Activated CD4-positive, alpha-beta T cell treated with anti-CD3 and anti-CD28 coated beads, Interleukin-2, amount 10 ng/mL, durations not matched to agents 24 days and 14 days (primary cell): ENCODE measurements around the gene ENTREP1. TPM values are rescaled to one million over a fixed set of nuclear protein-coding genes. Genes with fewer than 3 reads are reported as not detected.
"Not testable (repeated sequence)": the region's sequence is repeated elsewhere in the genome, so short reads cannot be mapped to it uniquely, and the experiment has no call there.

ENCODE experiments used
- DNase-seq: peaks from one replicate; pipeline ENCODE4 v3.0.0; 2022
- H3K27ac Mint-ChIP-seq: one replicate; pipeline ENCODE4 v1.8.0; 2022; ENCODE audit warnings: mild to moderate bottlenecking, mixed read lengths
- H3K27me3 Mint-ChIP-seq: one replicate; pipeline ENCODE4 v1.8.0; 2022; ENCODE audit warnings: mixed read lengths
- H3K36me3 Mint-ChIP-seq: one replicate; pipeline ENCODE4 v1.8.0; 2022; ENCODE audit warnings: low read depth, mild to moderate bottlenecking, mixed read lengths
- H3K4me1 Mint-ChIP-seq: one replicate; pipeline ENCODE4 v1.8.0; 2021; ENCODE audit warnings: mixed read lengths
- H3K4me3 Mint-ChIP-seq: one replicate; pipeline ENCODE4 v1.8.0; 2022; ENCODE audit warnings: mild to moderate bottlenecking, moderate library complexity, mixed read lengths
- H3K9me3 Mint-ChIP-seq: one replicate; pipeline ENCODE4 v1.8.0; 2021; ENCODE audit warnings: mixed read lengths
- intact Hi-C: fragments of 100-400 bp; cut with micrococcal nuclease; formaldehyde crosslinking; loops from one replicate; pipeline ENCODE4 v1.15.1; 2023
- total RNA-seq: library from RNA; stranded (reverse); gene quantifications from 2 replicates; pipeline ENCODE4 v1.2.3, GENCODE V29; 2022

The ENTREP1 gene
- total RNA-seq, 1 donor from 2014 or later = not detected

DNA sequence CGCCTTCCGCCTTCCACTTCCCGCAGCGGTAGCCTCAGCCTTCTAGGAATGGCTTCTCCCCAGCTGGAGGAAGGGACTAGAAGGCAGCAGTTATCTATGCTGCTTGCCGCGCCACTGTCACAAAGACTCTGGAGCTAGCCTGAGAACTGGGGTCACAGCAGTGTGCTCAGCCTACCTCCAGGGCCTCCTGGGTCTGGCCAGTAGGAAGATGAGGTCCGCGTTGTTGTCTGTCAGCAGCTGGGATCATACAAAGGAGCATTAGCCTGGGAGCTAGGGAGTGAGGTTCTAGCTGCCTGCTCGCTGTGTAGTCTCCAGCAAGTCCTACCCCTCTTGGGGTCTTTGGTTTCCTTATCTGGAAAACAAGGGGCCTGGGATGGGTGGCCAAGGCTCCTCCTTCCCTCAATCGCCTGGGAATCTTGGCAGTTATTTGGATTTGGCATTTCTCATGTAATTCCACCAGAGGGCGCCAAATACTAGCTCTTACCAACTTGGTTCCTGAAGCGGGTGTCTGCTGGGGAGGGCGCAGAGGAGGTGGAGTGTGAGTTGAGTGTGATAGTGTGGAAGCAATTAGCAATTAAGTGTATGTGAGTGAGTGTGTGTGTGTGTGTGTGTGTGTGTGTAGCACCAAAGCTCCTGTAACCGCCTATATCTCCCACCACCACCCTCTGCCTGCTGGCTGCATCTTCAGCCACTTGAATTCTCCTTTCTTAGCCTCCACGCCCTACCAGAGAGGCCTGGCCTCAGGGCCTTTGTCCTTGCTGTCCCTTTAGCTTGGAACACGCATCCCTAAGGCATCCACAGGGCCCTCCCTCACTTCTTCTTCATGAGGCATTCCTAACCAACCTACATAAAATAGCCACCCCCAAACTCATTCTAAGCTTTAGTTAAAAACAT lies 97.1 kb downstream of the ENTREP1 start:
- peak; percentile 83 for DNase-seq
- intact Hi-C loops = loop anchor here (2.0 to 5.0 kb wide), 3 partner anchors 250 to 690 kb away; partner anchors contain the start of gene APBA1
- no peaks in the 10 kb centered on the region for H3K36me3 Mint-ChIP-seq
- peaks cover 9% of the 10 kb centered on the region for H3K27me3 Mint-ChIP-seq
- peaks cover 2% of the 10 kb centered on the region for H3K4me1 Mint-ChIP-seq
- no peaks in the 10 kb centered on the region for H3K9me3 Mint-ChIP-seq
- H3K27ac Mint-ChIP-seq = no peak overlapping the region
- H3K4me3 Mint-ChIP-seq = no peak overlapping the region

DNA sequence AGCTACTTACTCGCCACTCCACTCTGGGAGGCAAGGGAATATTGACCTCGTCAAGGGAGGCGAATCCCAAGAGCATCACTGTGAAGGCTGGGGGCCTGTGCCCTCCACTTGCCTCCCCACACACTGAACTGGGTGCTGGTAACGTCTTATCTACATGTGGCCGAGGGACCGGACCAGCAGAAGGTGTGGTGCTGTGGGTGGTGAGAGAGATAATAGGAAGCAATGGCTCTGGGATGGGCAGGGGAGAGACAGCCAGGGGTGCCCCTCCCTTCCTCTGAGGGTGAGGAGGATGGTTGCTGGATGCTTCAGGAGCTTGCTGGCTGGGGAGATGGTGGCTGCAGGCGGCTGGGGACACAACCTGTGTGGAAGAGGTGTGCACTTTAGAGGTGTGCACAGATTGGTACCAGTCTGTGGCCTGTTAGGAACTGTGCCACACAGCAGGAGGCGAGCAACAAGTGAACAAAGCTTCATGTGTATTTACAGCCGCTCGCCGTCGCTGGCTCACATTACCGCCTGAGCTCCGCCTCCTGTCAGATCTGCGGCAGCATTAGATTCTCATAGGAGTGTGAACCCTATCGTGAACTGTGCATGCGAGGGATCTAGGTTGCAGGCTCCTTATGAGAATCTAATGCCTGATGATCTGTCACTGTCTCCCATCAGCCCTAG lies 100.3 kb downstream of the ENTREP1 start:
- Mint-ChIP-seq H3K27ac (no peak overlapping the region), H3K27me3 (peaks cover 3% of the 10 kb centered on the region), H3K36me3 (no peaks in the 10 kb centered on the region), H3K4me3 (no peak overlapping the region), H3K4me1 (peaks cover 2% of the 10 kb centered on the region), H3K9me3 (no peaks in the 10 kb centered on the region)
- no peak for DNase-seq
- intact Hi-C loops = no loop called here

DNA sequence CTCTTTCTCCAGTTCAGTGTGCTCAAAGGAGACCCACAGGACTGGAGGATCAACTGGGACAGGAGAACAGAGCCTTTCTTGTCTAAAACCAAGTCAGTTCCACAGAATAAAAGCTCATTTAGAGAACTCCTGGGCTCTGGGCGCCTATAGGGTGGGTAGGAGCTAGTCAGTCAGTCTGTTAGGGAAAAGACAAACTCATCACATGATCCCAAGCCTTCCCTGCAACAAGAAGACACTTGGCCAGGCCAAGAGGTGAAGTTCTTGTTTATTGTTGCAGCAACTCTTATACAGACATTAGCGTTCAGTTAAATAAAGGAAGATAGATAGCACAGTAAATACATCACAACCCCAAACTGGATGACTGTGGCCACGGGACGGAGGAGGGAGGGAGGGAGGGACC lies 102.3 kb downstream of the ENTREP1 start:
- H3K27me3 Mint-ChIP-seq = no peaks in the 10 kb centered on the region
- no peaks in the 10 kb centered on the region for H3K9me3 Mint-ChIP-seq
- no peak overlapping the region for H3K27ac Mint-ChIP-seq
- DNase-seq = no peak
- no peak overlapping the region for H3K4me3 Mint-ChIP-seq
- H3K36me3 Mint-ChIP-seq = no peaks in the 10 kb centered on the region
- intact Hi-C loops = no loop called here
- peaks cover under 1% of the 10 kb centered on the region for H3K4me1 Mint-ChIP-seq

DNA sequence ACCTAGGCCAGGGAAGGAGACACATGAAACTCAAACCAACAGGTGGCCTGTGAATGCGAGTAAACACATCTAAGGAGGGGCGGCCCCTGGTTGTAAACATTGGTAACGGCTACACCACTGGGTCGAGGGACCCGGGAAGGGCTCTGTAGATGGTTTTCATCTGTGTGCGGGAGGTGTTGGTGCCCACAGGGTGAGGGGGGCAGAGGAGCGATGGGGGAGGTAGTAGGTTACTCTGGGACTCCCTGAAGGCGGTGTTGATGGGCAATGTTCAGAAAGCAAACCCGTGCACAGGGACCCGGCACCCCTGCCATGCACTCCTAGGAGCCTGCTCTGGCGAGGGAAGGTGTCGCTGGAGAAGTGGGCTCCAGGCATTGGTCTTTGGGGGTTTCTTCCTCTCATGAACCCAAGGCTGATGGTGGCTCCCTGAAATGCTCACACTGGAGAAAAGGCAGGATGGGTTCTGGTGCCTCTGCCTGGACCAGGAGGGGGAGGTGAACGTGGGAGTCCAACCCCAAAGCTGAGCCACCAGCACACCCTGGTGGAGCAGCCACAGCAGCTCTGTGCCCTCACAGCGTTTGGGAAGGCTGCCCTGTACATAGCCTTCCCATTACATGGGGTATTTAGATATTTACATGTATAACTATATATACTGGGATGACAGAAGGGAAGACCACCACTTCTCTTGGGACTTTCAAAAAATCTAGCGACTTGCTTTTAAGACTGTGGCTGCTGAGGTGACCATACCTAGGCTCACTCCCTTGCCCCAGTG lies 103.2 kb downstream of the ENTREP1 start:
- H3K4me1 Mint-ChIP-seq = no peaks in the 10 kb centered on the region
- H3K27ac Mint-ChIP-seq = no peak overlapping the region
- DNase-seq = no peak
- H3K9me3 Mint-ChIP-seq = no peaks in the 10 kb centered on the region
- H3K27me3 Mint-ChIP-seq = no peaks in the 10 kb centered on the region
- no peak overlapping the region for H3K4me3 Mint-ChIP-seq
- intact Hi-C loops = no loop called here
- no peaks in the 10 kb centered on the region for H3K36me3 Mint-ChIP-seq

GRCh38 chr9:69429281-69429680 lies 104.3 kb downstream of the ENTREP1 start:
- no peaks in the 10 kb centered on the region for H3K9me3 Mint-ChIP-seq
- no peaks in the 10 kb centered on the region for H3K36me3 Mint-ChIP-seq
- no peak overlapping the region for H3K4me3 Mint-ChIP-seq
- no peak overlapping the region for H3K27ac Mint-ChIP-seq
- intact Hi-C loops = no loop called here
- H3K4me1 Mint-ChIP-seq = no peaks in the 10 kb centered on the region
- DNase-seq = no peak
- no peaks in the 10 kb centered on the region for H3K27me3 Mint-ChIP-seq

DNA sequence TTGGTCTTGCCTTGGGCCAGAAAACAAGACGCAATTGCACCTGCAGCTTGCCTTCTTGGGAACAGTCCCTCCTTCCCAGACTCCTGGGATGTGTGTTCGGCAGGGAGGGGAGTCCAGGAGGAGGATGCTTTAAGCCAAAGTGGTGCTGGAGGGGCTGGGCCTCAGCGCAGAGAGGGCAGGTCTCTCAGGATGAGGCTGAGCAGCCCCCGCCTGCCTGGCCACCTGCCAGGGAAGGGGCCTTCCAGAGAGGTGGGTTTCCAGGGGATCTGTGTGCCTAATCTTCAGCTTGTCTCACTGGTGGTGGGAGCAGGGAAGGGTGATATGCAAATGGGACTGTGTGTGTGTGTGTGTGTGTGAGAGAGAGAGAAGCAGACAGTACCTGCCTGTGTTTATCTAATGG lies 105.2 kb downstream of the ENTREP1 start:
- H3K9me3 Mint-ChIP-seq = no peaks in the 10 kb centered on the region
- no peak overlapping the region for H3K27ac Mint-ChIP-seq
- no peaks in the 10 kb centered on the region for H3K4me1 Mint-ChIP-seq
- intact Hi-C loops = no loop called here
- no peak for DNase-seq
- no peaks in the 10 kb centered on the region for H3K27me3 Mint-ChIP-seq
- no peaks in the 10 kb centered on the region for H3K36me3 Mint-ChIP-seq
- H3K4me3 Mint-ChIP-seq = no peak overlapping the region

DNA sequence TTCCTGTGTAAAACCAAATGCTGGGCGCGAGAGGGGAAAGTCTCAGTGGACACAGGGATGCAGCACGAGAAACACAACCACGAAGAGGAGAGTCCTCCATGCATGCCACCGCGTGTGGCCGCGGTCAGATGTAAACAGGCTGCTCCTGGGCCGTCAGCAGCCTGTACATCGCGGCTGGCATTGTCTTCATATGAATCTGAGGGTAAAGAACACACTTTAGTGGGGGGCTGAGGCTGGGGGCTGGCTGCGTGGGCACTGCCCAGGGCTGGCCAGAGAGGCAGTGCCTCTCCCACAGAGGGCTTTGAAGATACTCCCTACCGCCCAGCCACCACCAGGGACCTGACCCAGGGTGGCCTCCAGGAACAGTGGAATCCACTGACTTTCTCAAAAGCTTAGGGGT lies 106.2 kb downstream of the ENTREP1 start:
- Mint-ChIP-seq H3K4me3 (no peak overlapping the region), H3K36me3 (no peaks in the 10 kb centered on the region), H3K4me1 (no peaks in the 10 kb centered on the region), H3K27me3 (no peaks in the 10 kb centered on the region), H3K9me3 (no peaks in the 10 kb centered on the region), H3K27ac (no peak overlapping the region)
- intact Hi-C loops = no loop called here
- no peak for DNase-seq

DNA sequence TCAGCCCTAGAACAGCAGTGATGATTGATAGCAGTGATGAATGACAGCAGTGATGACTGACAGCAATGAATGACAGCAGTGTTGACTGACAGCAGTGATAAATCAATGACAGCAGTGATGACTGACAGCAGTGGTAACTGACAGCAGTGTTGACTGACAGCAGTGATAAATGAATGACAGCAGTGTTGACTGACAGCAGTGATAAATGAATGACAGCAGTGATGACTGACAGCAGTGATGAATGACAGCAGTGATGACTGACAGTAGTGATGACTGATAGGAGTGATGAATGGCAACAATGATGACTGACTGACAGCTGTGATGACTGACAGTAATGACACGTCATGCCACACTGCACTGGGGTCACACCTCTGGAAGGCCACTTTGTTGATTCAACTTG lies 106.8 kb downstream of the ENTREP1 start:
- no peak for DNase-seq

GRCh38 chr9:69432623-69433022 lies 107.6 kb downstream of the ENTREP1 start:
- no peaks in the 10 kb centered on the region for H3K36me3 Mint-ChIP-seq
- DNase-seq = no peak
- no peak overlapping the region for H3K27ac Mint-ChIP-seq
- H3K4me1 Mint-ChIP-seq = no peaks in the 10 kb centered on the region
- intact Hi-C loops = no loop called here
- no peaks in the 10 kb centered on the region for H3K27me3 Mint-ChIP-seq
- H3K9me3 Mint-ChIP-seq = no peaks in the 10 kb centered on the region
- no peak overlapping the region for H3K4me3 Mint-ChIP-seq

More for the DNA sequence above, 106.8 kb downstream of the ENTREP1 start:
- H3K27ac Mint-ChIP-seq = no peak overlapping the region
- no peaks in the 10 kb centered on the region for H3K9me3 Mint-ChIP-seq
- H3K27me3 Mint-ChIP-seq = no peaks in the 10 kb centered on the region
- H3K4me3 Mint-ChIP-seq = no peak overlapping the region
- intact Hi-C loops = no loop called here
- H3K4me1 Mint-ChIP-seq = no peaks in the 10 kb centered on the region
- no peaks in the 10 kb centered on the region for H3K36me3 Mint-ChIP-seq

DNA sequence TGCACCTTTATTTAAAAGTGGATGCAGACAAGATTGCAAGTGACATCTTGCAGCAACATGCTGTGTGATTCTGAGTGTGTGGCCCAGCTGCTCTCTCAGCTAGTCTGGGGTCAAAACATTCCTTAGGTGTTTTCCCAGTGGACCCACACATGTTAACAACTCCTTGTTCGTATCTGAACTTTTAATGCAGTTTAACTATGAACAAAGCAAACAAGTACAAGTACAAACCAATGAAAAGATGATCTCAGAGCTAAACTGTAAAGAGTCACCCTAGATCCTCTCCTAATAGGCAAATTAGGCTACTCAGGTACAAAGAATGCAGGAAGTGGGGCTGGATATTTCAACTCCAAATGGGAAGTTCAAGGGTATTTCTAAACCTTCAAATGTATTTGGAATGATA lies 108.4 kb downstream of the ENTREP1 start:
- Mint-ChIP-seq H3K36me3 (no peaks in the 10 kb centered on the region), H3K9me3 (no peaks in the 10 kb centered on the region), H3K4me1 (no peaks in the 10 kb centered on the region), H3K27ac (no peak overlapping the region), H3K27me3 (no peaks in the 10 kb centered on the region), H3K4me3 (no peak overlapping the region)
- DNase-seq = no peak
- intact Hi-C loops = no loop called here

- DNase-seq = no peak
- Mint-ChIP-seq H3K9me3 (no peaks in the 10 kb centered on the region), H3K27ac (no peak overlapping the region), H3K36me3 (no peaks in the 10 kb centered on the region), H3K4me1 (no peaks in the 10 kb centered on the region), H3K4me3 (no peak overlapping the region), H3K27me3 (no peaks in the 10 kb centered on the region)
- intact Hi-C loops = no loop called here
These were observed 109.0 kb downstream of the ENTREP1 start for GRCh38 chr9:69433968-69434367.

- H3K27me3 Mint-ChIP-seq, intact Hi-C loops, H3K9me3 Mint-ChIP-seq, H3K36me3 Mint-ChIP-seq: not testable (repeated sequence)
- DNase-seq = peak; percentile 62
- peaks cover 11% of the 10 kb centered on the region for H3K4me1 Mint-ChIP-seq
- H3K4me3 Mint-ChIP-seq = peak overlapping the region; percentile 65
- H3K27ac Mint-ChIP-seq = peak overlapping the region; percentile 60
These were observed 114.6 kb downstream of the ENTREP1 start for GRCh38 chr9:69439654-69440053.

DNA sequence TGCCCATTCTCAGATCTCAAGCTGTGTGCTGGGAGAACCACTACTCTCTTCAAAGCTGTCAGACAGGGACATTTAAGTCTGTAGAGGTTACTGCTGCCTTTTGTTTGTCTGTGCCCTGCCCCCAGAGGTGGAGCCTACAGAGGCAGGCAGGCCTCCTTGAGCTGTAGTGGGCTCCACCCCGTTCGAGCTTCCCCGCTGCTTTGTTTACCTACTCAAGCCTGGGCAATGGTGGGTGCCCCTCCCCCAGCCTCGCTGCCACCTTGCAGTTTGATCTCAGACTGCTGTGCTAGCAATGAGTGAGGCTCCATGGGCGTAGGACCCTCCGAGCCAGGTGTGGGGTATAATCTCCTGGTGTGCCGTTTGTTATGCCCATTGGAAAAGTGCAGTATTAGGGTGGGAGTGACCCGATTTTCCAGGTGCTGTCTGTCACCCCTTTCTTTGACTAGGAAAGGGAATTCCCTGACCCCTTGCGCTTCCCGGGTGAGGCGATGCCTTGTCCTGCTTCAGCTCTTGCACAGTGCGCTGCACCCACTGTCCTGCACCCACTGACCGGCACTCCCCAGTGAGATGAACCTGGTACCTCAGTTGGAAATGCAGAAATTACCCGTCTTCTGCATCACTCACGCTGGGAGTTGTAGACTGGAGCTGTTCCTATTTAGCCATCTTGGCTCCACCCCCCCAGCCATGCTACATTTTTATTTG lies 115.4 kb downstream of the ENTREP1 start:
- H3K4me1 Mint-ChIP-seq = peaks cover 11% of the 10 kb centered on the region
- intact Hi-C loops, H3K27ac Mint-ChIP-seq, H3K9me3 Mint-ChIP-seq, H3K27me3 Mint-ChIP-seq, H3K36me3 Mint-ChIP-seq: not testable (repeated sequence)
- peak; percentile 67 for DNase-seq
- H3K4me3 Mint-ChIP-seq = peak overlapping the region; percentile 65
